Iris pigment epithelial cell (primary cell): Measurements from ENCODE around the gene UNC5C.
A peak's percentile ranks its signal among the peaks of the same experiment; 100 is the strongest.

Experiments used
- DNase-seq: peaks from one replicate; pipeline ENCODE4 v3.0.0-alpha.2; 2011; ENCODE audit warnings: low read depth

The UNC5C gene

GRCh38 chr4:95348418-95348817 lies 200.4 kb downstream of the UNC5C start:
- DNase-seq, result no peak

GRCh38 chr4:95343235-95343634 lies 205.5 kb downstream of the UNC5C start:
- DNase-seq, result no peak

DNA sequence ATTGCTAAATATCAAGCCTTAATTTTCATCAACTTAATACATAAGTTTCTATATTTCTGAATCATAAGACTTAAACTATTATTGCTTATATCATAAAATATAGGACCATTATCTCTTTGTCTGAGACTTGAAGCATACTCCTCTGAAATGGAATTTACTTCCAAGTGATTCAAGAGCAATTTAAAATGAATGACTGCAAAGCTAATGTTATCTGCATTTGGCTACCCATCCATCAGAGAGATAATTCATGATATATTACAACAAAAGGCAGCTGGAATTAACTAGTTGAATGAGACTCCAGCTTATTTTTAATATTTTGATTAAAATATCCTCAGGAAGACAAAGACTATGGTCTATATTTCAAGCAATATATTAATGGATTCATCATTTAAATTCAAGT lies 208.6 kb downstream of the UNC5C start:
- DNase-seq, result no peak

DNA sequence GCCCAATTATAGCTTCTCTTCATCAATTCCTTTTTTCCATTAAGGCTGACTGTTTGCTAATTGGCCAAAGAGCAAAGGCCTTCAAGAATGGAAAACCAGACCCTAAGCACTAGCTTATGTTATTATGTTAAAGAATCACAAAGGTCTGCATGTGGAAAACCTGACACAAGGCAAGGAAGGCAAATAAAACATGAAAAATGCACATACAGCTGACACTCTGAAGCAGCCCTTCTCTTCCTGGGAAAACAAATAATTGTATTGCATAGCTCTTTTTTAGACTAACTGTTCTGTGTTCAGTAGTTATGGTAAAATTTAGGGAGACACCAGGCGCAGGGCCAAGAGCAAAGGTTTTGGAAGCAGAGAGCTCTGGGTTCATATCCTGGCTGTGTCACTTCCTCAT lies 223.1 kb downstream of the UNC5C start:
- DNase-seq, result no peak

DNA sequence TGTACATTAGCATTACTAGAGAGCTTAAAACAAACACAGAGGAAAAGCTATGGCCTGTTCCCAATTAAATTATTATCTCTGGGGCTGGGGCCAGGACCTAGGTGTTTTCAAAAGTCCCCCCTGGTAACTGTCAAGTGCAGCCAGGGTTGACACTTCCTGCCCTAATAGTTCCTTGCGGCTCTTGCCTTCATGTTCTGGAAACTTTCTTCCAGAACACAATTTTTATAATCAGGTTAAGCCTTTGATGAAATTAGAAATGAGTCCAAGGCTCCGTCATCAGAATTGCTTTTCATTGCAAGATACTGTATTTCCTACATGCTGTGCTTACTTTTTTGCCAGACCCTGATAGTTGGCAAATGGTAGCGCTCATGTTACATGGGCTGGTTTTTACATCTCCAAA lies 229.6 kb downstream of the UNC5C start:
- no peak for DNase-seq

GRCh38 chr4:95318483-95318882 lies 230.3 kb downstream of the UNC5C start:
- no peak for DNase-seq

DNA sequence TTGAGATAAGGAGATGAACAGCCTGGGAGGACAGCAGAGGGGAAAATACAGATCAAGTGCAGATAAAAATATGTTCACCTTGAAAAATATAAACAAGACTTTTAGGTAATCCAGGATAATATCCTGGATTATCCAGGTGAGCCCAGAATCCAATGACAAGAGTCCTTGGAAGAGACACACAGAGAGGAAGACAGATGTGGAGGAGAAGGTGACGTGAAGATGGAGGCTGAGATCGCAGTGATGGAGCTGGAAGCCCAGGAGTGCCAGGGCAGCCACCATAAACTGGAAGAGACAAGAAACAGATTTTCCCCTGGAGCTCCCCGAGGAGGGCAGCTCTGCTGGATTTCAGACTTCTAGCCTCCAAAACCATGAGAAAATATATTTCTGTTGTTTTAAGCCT lies 230.7 kb downstream of the UNC5C start:
- no peak for DNase-seq

GRCh38 chr4:95317085-95317793 lies 231.5 kb downstream of the UNC5C start:
- no peak for DNase-seq

GRCh38 chr4:95314573-95314972 lies 234.2 kb downstream of the UNC5C start:
- DNase-seq, result no peak

GRCh38 chr4:95304898-95305297 lies 243.9 kb downstream of the UNC5C start:
- peak; percentile 63 for DNase-seq

- no peak for DNase-seq
Observed at GRCh38 chr4:95300304-95300703, 248.5 kb downstream of the UNC5C start.

DNA sequence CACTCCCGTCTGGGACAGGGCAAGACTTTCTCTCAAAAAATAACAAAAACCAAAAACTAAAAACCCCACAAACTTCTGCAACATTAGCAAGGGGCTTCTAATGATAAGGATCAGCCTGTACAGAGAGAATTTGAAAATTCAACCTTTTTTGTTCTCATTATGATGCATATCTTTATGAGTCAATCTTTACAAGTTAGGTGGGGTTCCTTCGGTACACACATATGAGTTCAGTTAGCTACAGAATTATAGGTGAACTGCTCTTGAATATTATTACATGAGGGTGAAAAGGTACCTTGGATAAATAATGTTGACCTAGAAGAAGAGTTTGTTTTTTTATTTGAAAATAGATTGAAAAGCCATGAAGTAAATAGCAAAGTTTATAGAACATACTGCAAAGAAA lies 252.7 kb downstream of the UNC5C start:
- no peak for DNase-seq

GRCh38 chr4:95295157-95295556 lies 253.6 kb downstream of the UNC5C start:
- no peak for DNase-seq

DNA sequence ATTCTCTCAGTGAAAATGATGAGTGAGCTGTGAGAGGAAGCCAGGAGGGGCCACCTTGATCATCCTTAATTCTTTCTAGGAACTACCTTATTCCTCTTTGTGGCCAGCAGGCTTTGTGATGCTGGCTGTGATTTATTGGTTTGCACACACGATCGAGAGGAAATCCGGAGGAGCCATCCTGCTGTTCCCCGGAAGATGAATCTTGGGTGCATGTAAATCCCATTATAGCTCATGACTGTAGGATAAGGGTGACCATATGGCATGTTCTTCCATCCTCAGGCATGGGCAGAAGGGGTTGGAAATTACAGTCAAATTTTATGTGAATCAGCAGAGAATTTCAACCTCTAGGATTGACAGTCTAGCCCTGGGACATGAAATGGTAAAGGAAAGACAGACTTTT lies 254.5 kb downstream of the UNC5C start:
- DNase-seq, result no peak

DNA sequence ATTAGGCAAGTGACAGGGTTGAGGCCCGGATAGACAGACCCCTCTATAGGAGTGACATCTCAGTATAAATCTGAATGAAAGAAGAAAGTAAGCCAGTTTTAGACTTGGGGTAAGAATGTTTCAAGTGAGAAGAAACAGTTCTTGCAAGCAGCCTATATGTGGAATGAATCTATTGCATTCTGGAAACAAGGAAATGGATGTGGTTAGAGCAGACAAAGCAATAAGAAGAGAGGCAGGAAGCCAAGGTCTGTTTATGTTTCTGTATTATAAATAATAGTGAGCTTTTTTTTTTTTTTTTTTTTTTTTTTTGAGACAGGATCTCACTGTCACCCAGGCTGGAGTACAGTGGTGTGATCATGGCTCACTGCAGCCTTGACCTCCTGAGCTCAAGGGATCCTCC lies 255.8 kb downstream of the UNC5C start:
- peak; percentile 45 for DNase-seq

GRCh38 chr4:95290702-95291101 lies 258.1 kb downstream of the UNC5C start:
- peak; percentile 14 for DNase-seq

DNA sequence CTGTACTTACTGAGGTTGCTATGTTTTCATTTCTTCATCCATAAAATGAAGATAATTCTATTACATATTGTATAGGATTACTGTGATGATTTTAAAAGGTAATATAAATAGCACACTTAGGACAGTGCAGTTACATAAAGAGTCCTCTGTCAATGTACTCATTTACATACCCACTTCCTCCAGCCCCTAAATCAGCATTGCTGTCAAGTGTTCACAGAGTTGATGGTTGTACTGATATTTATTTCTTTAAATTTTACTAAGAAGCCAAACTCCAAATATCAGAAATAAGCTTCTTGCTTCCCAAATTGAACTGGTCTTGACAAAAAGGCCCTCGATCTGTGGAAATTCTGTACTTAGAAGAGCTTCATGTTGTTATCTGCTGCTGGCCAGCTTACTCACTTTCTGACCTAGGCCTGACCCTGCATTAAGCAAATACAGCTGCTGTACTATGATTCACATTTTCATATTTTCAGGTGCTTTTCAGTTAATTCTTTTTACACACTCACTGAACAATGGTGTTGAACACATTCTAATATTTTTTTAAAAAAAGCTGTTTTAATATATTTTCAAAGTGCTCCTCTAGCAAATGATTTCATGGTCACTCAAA lies 259.6 kb downstream of the UNC5C start:
- peak; percentile 80 for DNase-seq

DNA sequence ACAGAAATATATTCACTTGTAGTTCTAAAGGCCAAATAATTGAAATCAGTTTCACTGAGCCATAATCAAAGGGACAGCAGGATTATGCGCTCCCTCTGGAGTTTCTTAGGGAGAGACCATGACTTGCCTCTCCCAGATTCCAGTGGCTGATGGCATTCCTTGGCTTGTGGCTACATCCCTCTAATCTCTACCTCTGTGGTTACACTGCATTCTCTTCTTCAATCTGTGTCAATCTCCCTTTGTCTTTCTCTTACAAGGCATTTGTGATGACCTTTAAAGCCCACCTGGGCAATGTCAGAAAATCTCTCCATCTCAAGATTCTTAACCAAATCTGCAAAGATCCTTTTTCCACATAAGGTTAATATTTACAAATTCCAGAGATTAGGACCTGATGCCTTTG lies 260.2 kb downstream of the UNC5C start:
- DNase-seq, result peak; percentile 4

DNA sequence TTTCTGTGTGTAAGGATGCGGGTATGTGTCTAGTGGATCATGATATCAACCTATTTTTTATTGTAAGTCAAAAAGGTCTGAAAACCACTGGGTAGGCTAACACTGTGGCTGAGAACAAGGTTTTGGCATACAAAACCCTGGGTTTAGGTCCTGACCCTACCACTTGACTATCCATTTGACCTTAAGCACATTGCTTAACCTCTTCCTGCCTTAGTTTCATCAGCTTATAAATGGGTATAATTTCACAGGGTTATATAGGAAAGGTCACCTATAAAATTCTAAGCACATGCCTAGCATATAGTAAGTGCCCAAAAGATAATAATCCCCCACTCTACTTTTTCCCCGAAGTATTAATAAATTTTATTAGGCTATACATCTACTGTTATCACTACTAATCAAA lies 263.0 kb downstream of the UNC5C start:
- DNase-seq, result no peak

DNA sequence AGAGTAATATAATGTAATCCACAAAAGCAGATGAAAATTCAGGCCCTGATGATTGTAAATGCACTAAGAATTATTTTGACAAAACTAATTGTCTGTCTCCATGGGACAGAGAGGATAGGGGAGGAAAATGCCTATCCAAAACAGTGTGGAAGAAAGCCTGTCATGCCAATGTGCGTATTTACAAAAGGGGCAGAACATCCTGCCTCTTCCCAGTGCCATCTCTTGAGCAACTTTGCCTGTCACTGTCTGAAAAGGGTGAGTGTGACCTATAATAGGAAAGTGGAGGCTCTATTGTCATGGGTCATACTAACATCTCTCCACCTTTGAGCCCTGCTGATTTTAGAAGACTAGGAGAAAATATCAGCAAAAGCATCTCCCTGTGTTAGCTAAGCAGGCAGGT lies 264.1 kb downstream of the UNC5C start:
- DNase-seq, result no peak

DNA sequence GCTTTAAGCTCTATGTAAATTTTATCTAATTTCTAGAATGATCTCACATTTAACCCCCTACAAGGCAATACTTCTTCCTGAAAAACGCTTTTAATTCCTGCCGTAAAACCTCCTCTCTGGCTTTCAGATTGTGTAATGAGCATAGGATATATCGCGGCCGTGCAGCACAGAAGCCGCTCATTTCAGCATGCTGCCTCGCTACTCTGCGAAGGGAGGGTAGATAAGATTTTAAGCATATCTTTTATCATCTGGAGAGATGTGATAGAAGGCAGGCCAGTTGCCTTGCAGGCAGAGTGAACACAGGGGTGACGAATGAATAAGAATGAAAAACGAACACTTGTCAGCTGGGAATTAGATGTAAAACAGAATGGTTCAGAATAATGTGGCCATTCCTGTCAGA lies 265.5 kb downstream of the UNC5C start:
- no peak for DNase-seq

GRCh38 chr4:95272797-95273196 lies 276.0 kb downstream of the UNC5C start:
- DNase-seq, result no peak

- DNase-seq, result no peak
Observed at GRCh38 chr4:95272036-95272435, 276.7 kb downstream of the UNC5C start.
